Parathyroid adenoma (tissue), 2 donors: ENCODE data around the gene SCFD2.

Experiments used
- H2AFZ ChIP-seq: fragments of 300-600 bp; sonication (generic); one replicate; pipeline ENCODE4 v1.7.0; 2017; ENCODE audit warnings: antibody characterized with exemption, mild to moderate bottlenecking
- H3K27ac ChIP-seq: fragments of 300-600 bp; sonication (generic); one replicate; pipeline ENCODE4 v1.7.0; 2017
- H3K27me3 ChIP-seq: fragments of 300-600 bp; sonication (generic); one replicate; pipeline ENCODE4 v1.7.0; 2017; ENCODE audit warnings: low read length; ENCODE audit not compliant: control insufficient read depth, insufficient read depth
- H3K36me3 ChIP-seq: fragments of 300-600 bp; sonication (generic); one replicate; pipeline ENCODE4 v1.7.0; 2017; ENCODE audit warnings: low read length; ENCODE audit not compliant: control insufficient read depth, insufficient read depth
- H3K4me1 ChIP-seq: fragments of 300-600 bp; sonication (generic); one replicate; pipeline ENCODE4 v1.7.0; 2017; ENCODE audit warnings: control low read depth
- H3K4me2 ChIP-seq: fragments of 300-600 bp; sonication (generic); one replicate; pipeline ENCODE4 v1.7.0; 2017; ENCODE audit warnings: low read length
- H3K4me3 ChIP-seq: fragments of 300-600 bp; sonication (generic); one replicate; pipeline ENCODE4 v1.7.0; 2017; ENCODE audit warnings: low read depth, low read length
- H3K79me2 ChIP-seq: fragments of 300-600 bp; sonication (generic); one replicate; pipeline ENCODE4 v1.7.0; 2017; ENCODE audit warnings: control low read depth
- H3K9ac ChIP-seq: fragments of 300-600 bp; sonication (generic); one replicate; pipeline ENCODE4 v1.7.0; 2017; ENCODE audit warnings: mild to moderate bottlenecking
- H3K9me3 ChIP-seq: fragments of 300-600 bp; sonication (generic); one replicate; pipeline ENCODE4 v1.7.0; 2017; ENCODE audit warnings: low read length; ENCODE audit not compliant: control insufficient read depth
- TF ChIP-seq, protein P1 (sequence below): fragments of 300-600 bp; sonication (generic); IDR thresholded peaks from one replicate; pipeline ENCODE4 v1.7.0; 2017; ENCODE audit warnings: antibody characterized with exemption, mild to moderate bottlenecking
- donor health status: primary hyperparathyroidism.

The SCFD2 gene

DNA sequence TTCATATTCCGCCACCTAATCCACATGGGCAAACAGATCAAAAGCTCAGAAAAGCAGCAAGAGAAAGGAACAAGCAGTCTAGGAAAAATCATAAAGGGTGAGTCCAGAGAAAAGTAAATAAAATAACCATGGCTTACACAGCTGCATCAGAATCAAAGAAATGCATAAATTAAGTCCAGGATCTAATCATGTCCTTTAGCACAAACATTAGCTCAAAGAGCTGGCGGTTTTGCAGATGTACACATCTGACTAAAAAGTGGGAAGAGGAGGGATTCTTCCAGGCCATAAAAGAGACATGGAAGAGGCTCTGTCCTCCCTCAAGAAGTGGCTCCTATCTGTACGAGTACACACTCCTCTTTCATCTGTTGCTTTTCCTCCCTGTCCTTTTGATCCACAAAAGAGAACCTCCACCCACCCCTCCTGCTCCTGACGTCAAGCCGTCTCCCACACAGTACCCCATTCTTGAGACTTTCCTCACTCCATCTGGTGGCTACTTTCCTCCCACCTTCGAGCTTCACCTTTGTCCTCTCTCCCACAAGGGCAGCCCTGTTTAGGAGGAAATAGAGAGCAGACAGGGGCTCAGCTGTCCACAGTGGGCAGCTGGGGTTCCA, 411.2 kb downstream of the SCFD2 start:
- no peaks in the 10 kb centered on the region for H3K79me2 ChIP-seq
- no peak overlapping the region for H3K4me2 ChIP-seq
- no peak overlapping the region for H3K27ac ChIP-seq
- H2AFZ ChIP-seq: no peak overlapping the region
- no peaks in the 10 kb centered on the region for H3K9me3 ChIP-seq
- H3K4me3 ChIP-seq: no peak overlapping the region
- no peak overlapping the region for H3K9ac ChIP-seq
- no peaks in the 10 kb centered on the region for H3K36me3 ChIP-seq
- no peaks in the 10 kb centered on the region for H3K4me1 ChIP-seq
- H3K27me3 ChIP-seq: no peaks in the 10 kb centered on the region
- TF ChIP-seq, protein P1, sequence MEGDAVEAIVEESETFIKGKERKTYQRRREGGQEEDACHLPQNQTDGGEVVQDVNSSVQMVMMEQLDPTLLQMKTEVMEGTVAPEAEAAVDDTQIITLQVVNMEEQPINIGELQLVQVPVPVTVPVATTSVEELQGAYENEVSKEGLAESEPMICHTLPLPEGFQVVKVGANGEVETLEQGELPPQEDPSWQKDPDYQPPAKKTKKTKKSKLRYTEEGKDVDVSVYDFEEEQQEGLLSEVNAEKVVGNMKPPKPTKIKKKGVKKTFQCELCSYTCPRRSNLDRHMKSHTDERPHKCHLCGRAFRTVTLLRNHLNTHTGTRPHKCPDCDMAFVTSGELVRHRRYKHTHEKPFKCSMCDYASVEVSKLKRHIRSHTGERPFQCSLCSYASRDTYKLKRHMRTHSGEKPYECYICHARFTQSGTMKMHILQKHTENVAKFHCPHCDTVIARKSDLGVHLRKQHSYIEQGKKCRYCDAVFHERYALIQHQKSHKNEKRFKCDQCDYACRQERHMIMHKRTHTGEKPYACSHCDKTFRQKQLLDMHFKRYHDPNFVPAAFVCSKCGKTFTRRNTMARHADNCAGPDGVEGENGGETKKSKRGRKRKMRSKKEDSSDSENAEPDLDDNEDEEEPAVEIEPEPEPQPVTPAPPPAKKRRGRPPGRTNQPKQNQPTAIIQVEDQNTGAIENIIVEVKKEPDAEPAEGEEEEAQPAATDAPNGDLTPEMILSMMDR: no peak

DNA sequence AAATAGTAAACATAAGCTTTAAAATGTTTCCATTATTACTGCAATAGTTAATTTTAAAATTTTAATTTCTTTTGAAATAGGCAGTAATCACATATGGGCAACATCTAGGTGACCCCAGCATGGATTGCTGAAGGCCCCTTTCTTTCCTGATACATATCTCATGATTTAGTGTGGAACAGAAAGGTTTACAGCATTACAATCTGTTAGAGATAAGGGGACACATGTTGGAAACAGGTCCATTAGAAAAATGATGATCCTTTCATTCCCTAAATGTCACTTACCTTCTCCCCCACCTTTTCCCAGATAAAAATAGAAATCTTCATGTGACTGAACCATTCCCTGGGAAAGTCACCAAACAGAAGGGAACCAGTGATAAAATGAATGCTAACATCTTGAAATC, 413.3 kb downstream of the SCFD2 start:
- H3K27ac ChIP-seq: no peak overlapping the region
- H3K27me3 ChIP-seq: no peaks in the 10 kb centered on the region
- H3K4me1 ChIP-seq: no peaks in the 10 kb centered on the region
- no peaks in the 10 kb centered on the region for H3K9me3 ChIP-seq
- no peak overlapping the region for H3K4me3 ChIP-seq
- no peak overlapping the region for H2AFZ ChIP-seq
- TF ChIP-seq, protein P1: no peak
- no peak overlapping the region for H3K4me2 ChIP-seq
- H3K79me2 ChIP-seq: no peaks in the 10 kb centered on the region
- H3K9ac ChIP-seq: no peak overlapping the region
- H3K36me3 ChIP-seq: no peaks in the 10 kb centered on the region

DNA sequence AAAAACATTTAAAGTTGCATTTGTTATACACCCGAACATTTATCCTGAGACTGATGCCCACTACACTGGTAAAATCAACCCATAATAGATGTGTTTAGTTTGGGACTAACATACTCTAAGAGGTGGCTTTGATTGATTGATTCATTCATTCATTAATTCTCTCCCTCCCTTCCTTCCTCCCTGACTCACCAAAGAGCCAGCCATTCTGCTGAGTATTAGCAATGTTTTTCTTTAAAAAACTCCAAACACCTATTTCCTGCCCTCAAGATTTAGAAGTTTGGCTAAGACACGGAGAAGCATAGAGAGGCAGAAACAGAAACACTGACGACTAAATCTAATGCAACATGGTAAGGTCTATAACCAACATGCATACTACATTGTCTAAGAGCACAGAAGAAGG, 414.8 kb downstream of the SCFD2 start:
- Histone ChIP-seq H3K9ac (no peak overlapping the region), H3K4me3 (no peak overlapping the region), H3K36me3 (no peaks in the 10 kb centered on the region), H3K27ac (no peak overlapping the region), H3K27me3 (no peaks in the 10 kb centered on the region), H3K4me1 (no peaks in the 10 kb centered on the region), H2AFZ (no peak overlapping the region), H3K9me3 (no peaks in the 10 kb centered on the region), H3K79me2 (no peaks in the 10 kb centered on the region), H3K4me2 (no peak overlapping the region)
- TF ChIP-seq, protein P1: no peak

DNA sequence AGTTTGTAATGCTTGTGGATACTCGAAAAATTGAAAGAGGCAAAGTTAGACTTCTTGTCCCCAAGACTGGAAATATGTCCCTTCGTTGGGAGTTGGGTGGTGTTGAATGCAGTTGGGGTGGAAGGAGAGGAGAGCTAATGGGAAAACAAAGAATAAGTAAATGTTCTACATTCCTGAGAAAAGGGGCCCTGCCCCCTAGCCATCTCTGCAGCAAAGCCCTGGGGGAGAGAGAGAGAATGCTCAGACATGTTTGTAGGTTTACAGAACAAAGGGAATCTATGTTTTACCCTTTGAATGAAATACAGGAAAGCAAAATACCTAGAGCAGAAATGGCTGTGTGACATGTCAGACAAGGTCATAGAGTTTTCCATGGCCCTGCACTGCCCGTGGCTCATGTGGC, 415.6 kb downstream of the SCFD2 start:
- Histone ChIP-seq H2AFZ (no peak overlapping the region), H3K9me3 (no peaks in the 10 kb centered on the region), H3K9ac (no peak overlapping the region), H3K27me3 (no peaks in the 10 kb centered on the region), H3K79me2 (no peaks in the 10 kb centered on the region), H3K36me3 (no peaks in the 10 kb centered on the region), H3K4me2 (no peak overlapping the region), H3K4me1 (no peaks in the 10 kb centered on the region), H3K27ac (no peak overlapping the region), H3K4me3 (no peak overlapping the region)
- TF ChIP-seq, protein P1: no peak

DNA sequence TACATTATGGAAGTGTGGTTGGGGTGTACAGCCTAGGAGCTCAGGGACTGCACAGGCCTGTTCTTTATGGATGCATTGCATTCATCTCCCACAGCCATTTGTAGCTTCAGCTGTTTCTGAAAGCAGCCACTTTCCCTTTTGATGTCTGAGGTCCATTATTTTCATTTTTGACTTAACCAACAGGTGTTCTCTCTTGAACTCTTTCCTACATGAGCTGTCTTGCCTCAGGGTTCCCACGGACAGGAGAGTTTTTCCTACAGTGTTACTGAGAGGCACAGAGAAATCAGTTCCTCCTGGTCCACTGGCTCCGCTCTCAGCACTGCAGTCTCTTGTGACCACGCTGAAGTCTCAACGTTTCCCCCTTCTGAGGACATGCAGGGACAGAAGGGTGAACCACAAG, 416.5 kb downstream of the SCFD2 start:
- H3K4me3 ChIP-seq: no peak overlapping the region
- H3K4me1 ChIP-seq: no peaks in the 10 kb centered on the region
- no peaks in the 10 kb centered on the region for H3K9me3 ChIP-seq
- no peaks in the 10 kb centered on the region for H3K36me3 ChIP-seq
- no peaks in the 10 kb centered on the region for H3K79me2 ChIP-seq
- H3K27ac ChIP-seq: no peak overlapping the region
- H2AFZ ChIP-seq: no peak overlapping the region
- H3K4me2 ChIP-seq: no peak overlapping the region
- TF ChIP-seq, protein P1: no peak
- no peak overlapping the region for H3K9ac ChIP-seq
- H3K27me3 ChIP-seq: no peaks in the 10 kb centered on the region
